HEK293 (cell line): Measurements from ENCODE around the gene DNAH6.

Source experiments
- HOXC10 ChIP-seq: sonication (generic); formaldehyde crosslinking; IDR thresholded peaks from 2 replicates; pipeline ENCODE4 v1.8.1; 2023; ENCODE audit warnings: mild to moderate bottlenecking, missing genetic modification reagents
- OSR2 ChIP-seq: fragments of 450-650 bp; formaldehyde crosslinking; IDR thresholded peaks from 2 replicates; pipeline ENCODE4 v1.5.1; 2016; ENCODE audit warnings: missing biosample characterization, missing genetic modification characterization
- PRDM1 ChIP-seq: fragments of 450-650 bp; formaldehyde crosslinking; IDR thresholded peaks from 2 replicates; pipeline ENCODE4; 2016; ENCODE audit warnings: missing biosample characterization, missing genetic modification characterization
- SCRT2 ChIP-seq: fragments of 450-650 bp; formaldehyde crosslinking; IDR thresholded peaks from 2 replicates; pipeline ENCODE4 v1.5.1; 2016; ENCODE audit warnings: missing biosample characterization, missing genetic modification characterization
- YY2 ChIP-seq: fragments of 450-650 bp; formaldehyde crosslinking; IDR thresholded peaks from 2 replicates; pipeline ENCODE4 v1.5.1; 2016; ENCODE audit warnings: missing biosample characterization, missing genetic modification characterization
- ZBTB20 ChIP-seq: fragments of 450-650 bp; formaldehyde crosslinking; IDR thresholded peaks from 2 replicates; pipeline ENCODE4 v1.5.1; 2016; ENCODE audit warnings: missing biosample characterization, missing genetic modification characterization
- ZFP3 ChIP-seq: fragments of 450-650 bp; formaldehyde crosslinking; IDR thresholded peaks from 2 replicates; pipeline ENCODE4 v1.5.1; 2016; ENCODE audit warnings: low read depth, missing biosample characterization, missing genetic modification characterization
- ZSCAN16 ChIP-seq: fragments of 450-650 bp; formaldehyde crosslinking; IDR thresholded peaks from 2 replicates; pipeline ENCODE4 v1.5.1; 2016; ENCODE audit warnings: missing biosample characterization, missing genetic modification characterization
- TF ChIP-seq, protein P1 (sequence below): fragments of 450-650 bp; formaldehyde crosslinking; IDR thresholded peaks from 2 replicates; pipeline ENCODE4 v1.5.1; 2016; ENCODE audit warnings: missing biosample characterization, missing genetic modification characterization
- TF ChIP-seq, protein P2 (sequence below): fragments of 450-650 bp; formaldehyde crosslinking; IDR thresholded peaks from 2 replicates; pipeline ENCODE4 v1.5.1; 2016; ENCODE audit warnings: missing biosample characterization, missing genetic modification characterization, low read depth
- TF ChIP-seq, protein P3 (sequence below): fragments of 450-650 bp; formaldehyde crosslinking; IDR thresholded peaks from 2 replicates; pipeline ENCODE4 v1.5.1; 2016; ENCODE audit warnings: missing biosample characterization, missing genetic modification characterization
- TF ChIP-seq, protein P4 (sequence below): fragments of 450-650 bp; formaldehyde crosslinking; IDR thresholded peaks from 2 replicates; pipeline ENCODE4 v1.5.1; 2016; ENCODE audit warnings: missing biosample characterization, missing genetic modification characterization

DNA sequence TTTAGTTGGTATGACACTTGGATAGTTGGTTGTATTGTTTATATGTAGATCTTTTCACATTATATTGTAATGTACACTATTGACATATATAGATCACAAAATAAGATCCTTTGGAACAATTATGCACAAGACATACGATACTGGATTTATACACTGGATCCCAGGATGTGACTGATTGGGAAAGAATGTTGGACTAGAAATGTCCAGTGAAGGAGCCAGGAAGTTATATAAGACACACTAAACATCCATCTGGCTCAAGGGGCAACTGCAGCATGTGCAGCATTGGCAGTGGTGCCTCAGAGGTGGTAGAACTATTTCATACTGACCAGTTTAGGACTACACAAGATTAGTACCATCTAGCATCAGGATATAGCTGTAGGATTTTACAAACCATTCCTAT, 259.7 kb downstream of the DNAH6 start:
- TF ChIP-seq, protein P1, sequence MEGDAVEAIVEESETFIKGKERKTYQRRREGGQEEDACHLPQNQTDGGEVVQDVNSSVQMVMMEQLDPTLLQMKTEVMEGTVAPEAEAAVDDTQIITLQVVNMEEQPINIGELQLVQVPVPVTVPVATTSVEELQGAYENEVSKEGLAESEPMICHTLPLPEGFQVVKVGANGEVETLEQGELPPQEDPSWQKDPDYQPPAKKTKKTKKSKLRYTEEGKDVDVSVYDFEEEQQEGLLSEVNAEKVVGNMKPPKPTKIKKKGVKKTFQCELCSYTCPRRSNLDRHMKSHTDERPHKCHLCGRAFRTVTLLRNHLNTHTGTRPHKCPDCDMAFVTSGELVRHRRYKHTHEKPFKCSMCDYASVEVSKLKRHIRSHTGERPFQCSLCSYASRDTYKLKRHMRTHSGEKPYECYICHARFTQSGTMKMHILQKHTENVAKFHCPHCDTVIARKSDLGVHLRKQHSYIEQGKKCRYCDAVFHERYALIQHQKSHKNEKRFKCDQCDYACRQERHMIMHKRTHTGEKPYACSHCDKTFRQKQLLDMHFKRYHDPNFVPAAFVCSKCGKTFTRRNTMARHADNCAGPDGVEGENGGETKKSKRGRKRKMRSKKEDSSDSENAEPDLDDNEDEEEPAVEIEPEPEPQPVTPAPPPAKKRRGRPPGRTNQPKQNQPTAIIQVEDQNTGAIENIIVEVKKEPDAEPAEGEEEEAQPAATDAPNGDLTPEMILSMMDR = no peak
- TF ChIP-seq, protein P2, sequence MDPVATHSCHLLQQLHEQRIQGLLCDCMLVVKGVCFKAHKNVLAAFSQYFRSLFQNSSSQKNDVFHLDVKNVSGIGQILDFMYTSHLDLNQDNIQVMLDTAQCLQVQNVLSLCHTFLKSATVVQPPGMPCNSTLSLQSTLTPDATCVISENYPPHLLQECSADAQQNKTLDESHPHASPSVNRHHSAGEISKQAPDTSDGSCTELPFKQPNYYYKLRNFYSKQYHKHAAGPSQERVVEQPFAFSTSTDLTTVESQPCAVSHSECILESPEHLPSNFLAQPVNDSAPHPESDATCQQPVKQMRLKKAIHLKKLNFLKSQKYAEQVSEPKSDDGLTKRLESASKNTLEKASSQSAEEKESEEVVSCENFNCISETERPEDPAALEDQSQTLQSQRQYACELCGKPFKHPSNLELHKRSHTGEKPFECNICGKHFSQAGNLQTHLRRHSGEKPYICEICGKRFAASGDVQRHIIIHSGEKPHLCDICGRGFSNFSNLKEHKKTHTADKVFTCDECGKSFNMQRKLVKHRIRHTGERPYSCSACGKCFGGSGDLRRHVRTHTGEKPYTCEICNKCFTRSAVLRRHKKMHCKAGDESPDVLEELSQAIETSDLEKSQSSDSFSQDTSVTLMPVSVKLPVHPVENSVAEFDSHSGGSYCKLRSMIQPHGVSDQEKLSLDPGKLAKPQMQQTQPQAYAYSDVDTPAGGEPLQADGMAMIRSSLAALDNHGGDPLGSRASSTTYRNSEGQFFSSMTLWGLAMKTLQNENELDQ (tag by site-specific recombination) = no peak
- TF ChIP-seq YY2 (no peak), ZBTB20 (tag by site-specific recombination) (no peak), ZFP3 (tag by site-specific recombination) (no peak), ZSCAN16 (no peak), PRDM1 (no peak), SCRT2 (tag by site-specific recombination) (no peak), HOXC10 (CRISPR knock-in tag) (no peak), OSR2 (tag by site-specific recombination) (no peak)
- TF ChIP-seq, protein P3, sequence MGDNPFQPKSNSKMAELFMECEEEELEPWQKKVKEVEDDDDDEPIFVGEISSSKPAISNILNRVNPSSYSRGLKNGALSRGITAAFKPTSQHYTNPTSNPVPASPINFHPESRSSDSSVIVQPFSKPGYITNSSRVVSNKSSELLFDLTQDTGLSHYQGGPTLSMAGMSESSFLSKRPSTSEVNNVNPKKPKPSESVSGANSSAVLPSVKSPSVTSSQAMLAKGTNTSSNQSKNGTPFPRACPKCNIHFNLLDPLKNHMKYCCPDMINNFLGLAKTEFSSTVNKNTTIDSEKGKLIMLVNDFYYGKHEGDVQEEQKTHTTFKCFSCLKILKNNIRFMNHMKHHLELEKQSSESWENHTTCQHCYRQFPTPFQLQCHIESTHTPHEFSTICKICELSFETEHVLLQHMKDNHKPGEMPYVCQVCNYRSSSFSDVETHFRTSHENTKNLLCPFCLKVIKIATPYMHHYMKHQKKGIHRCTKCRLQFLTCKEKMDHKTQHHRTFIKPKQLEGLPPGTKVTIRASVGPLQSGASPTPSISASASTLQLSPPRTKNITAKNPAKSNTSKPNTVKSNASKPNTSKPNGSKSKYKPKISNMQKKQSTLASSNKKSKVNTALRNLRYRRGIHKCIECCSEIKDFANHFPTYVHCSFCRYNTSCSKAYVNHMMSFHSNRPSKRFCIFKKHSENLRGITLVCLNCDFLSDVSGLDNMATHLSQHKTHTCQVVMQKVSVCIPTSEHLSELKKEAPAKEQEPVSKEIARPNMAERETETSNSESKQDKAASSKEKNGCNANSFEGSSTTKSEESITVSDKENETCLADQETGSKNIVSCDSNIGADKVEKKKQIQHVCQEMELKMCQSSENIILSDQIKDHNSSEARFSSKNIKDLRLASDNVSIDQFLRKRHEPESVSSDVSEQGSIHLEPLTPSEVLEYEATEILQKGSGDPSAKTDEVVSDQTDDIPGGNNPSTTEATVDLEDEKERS (tag by site-specific recombination) = no peak
- TF ChIP-seq, protein P4, sequence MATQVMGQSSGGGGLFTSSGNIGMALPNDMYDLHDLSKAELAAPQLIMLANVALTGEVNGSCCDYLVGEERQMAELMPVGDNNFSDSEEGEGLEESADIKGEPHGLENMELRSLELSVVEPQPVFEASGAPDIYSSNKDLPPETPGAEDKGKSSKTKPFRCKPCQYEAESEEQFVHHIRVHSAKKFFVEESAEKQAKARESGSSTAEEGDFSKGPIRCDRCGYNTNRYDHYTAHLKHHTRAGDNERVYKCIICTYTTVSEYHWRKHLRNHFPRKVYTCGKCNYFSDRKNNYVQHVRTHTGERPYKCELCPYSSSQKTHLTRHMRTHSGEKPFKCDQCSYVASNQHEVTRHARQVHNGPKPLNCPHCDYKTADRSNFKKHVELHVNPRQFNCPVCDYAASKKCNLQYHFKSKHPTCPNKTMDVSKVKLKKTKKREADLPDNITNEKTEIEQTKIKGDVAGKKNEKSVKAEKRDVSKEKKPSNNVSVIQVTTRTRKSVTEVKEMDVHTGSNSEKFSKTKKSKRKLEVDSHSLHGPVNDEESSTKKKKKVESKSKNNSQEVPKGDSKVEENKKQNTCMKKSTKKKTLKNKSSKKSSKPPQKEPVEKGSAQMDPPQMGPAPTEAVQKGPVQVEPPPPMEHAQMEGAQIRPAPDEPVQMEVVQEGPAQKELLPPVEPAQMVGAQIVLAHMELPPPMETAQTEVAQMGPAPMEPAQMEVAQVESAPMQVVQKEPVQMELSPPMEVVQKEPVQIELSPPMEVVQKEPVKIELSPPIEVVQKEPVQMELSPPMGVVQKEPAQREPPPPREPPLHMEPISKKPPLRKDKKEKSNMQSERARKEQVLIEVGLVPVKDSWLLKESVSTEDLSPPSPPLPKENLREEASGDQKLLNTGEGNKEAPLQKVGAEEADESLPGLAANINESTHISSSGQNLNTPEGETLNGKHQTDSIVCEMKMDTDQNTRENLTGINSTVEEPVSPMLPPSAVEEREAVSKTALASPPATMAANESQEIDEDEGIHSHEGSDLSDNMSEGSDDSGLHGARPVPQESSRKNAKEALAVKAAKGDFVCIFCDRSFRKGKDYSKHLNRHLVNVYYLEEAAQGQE (tag by site-specific recombination) = no peak
